Activated naive CD4-positive, alpha-beta T cell treated with anti-CD3 and anti-CD28 coated beads, Interleukin-2, amount 50 U/mL, for 72 hours (primary cell): ENCODE measurements around the gene B4GALNT4. TPM values are rescaled to one million over a fixed set of nuclear protein-coding genes. Genes with fewer than 3 reads are reported as not detected.

Experiments
- ATAC-seq, 2 donors: fragments of 150-1000 bp; cut with Tn5 transposase; 2 replicates each; pipeline ENCODE4 v1.10.0; 2021; ENCODE audit warnings: mild to moderate bottlenecking in 2 of 2, moderate library complexity in 2 of 2
- DNase-seq, 2 donors: peaks; one replicate each; pipeline ENCODE4 v3.0.0; 2021 to 2022; ENCODE audit warnings: low spot score in 2 of 2
- H3K27ac Mint-ChIP-seq, 2 donors: one replicate each; pipeline ENCODE4 v1.8.0; 2022; ENCODE audit warnings: mild to moderate bottlenecking in 2 of 2, mixed read lengths in 2 of 2
- H3K36me3 Mint-ChIP-seq, 2 donors: one replicate each; pipeline ENCODE4 v1.8.0; 2022; ENCODE audit warnings: mixed read lengths in 2 of 2
- H3K9me3 Mint-ChIP-seq, 2 donors: one replicate each; pipeline ENCODE4 v1.8.0; 2022; ENCODE audit warnings: mixed read lengths in 2 of 2
- total RNA-seq, 2 donors: library from RNA; stranded (reverse); gene quantifications; one replicate each; pipeline ENCODE4 v1.2.3, GENCODE V29; 2022

The B4GALNT4 gene
- total RNA-seq, 2 donors from 2014 or later, result 6.6 to 13.6 TPM

- no peaks in the 10 kb centered on the region for H3K36me3 Mint-ChIP-seq
- no peaks in the 10 kb centered on the region for H3K9me3 Mint-ChIP-seq
- DNase-seq (peak in 1 of 2 donors; percentile 44), ATAC-seq (peak in 1 of 2 donors; percentile 26)
- no peak overlapping the region for H3K27ac Mint-ChIP-seq
These were observed 60.7 kb downstream of the B4GALNT4 start for GRCh38 chr11:429931-430456.

Other genes with a start within 250 kb of the B4GALNT4 start
- under 1 TPM in 1 of 2 donors, not detected in 1; 0.64 TPM for gene SCGB1C1, start 176.4 kb upstream of the B4GALNT4 start, total RNA-seq
- 10 to 100 TPM; 53.3 to 81.6 TPM for gene BET1L, start 162.1 kb upstream of the B4GALNT4 start, total RNA-seq
- 100 to 1,000 TPM; 110 to 179 TPM for gene RIC8A, start 161.8 kb upstream of the B4GALNT4 start, total RNA-seq
- 10 to 100 TPM; 11.7 to 38.7 TPM for gene SIRT3, start 133.2 kb upstream of the B4GALNT4 start, total RNA-seq
- 100 to 1,000 TPM; 196 to 273 TPM for gene PSMD13, start 132.5 kb upstream of the B4GALNT4 start, total RNA-seq
- 1 to 10 TPM in 1 of 2 donors, under 1 TPM in 1; 0.88 to 2.5 TPM for gene NLRP6, start 91.1 kb upstream of the B4GALNT4 start, total RNA-seq
- gene PGGHG, start 80.4 kb upstream of the B4GALNT4 start, total RNA-seq, result 100 to 1,000 TPM in 1 of 2 donors, 10 to 100 TPM in 1; 97.8 to 695 TPM
- not detected for gene IFITM5, start 70.0 kb upstream of the B4GALNT4 start, total RNA-seq
- 100 to 1,000 TPM; 385 to 785 TPM for gene IFITM2, start 61.7 kb upstream of the B4GALNT4 start, total RNA-seq
- gene IFITM1, start 55.5 kb upstream of the B4GALNT4 start, total RNA-seq, result 100 to 1,000 TPM in 1 of 2 donors, 10 to 100 TPM in 1; 91.3 to 436 TPM
- gene IFITM3, start 48.6 kb upstream of the B4GALNT4 start, total RNA-seq, result 100 to 1,000 TPM in 1 of 2 donors, 10 to 100 TPM in 1; 51.8 to 139 TPM
- gene PKP3, start 24.7 kb downstream of the B4GALNT4 start, total RNA-seq, result under 1 TPM in 1 of 2 donors, not detected in 1; 0.12 TPM
- 10 to 100 TPM; 63.8 to 80.8 TPM for gene SIGIRR, start 45.5 kb downstream of the B4GALNT4 start, total RNA-seq
- gene ANO9, start 72.5 kb downstream of the B4GALNT4 start, total RNA-seq, result 10 to 100 TPM; 61.2 to 69.3 TPM
- 10 to 100 TPM; 23.6 to 23.8 TPM for gene PTDSS2, start 80.8 kb downstream of the B4GALNT4 start, total RNA-seq
- gene RNH1, start 137.7 kb downstream of the B4GALNT4 start, total RNA-seq, result 10 to 100 TPM; 90.9 to 98.0 TPM
- 10 to 100 TPM; 29.9 to 38.6 TPM for gene HRAS, start 166.1 kb downstream of the B4GALNT4 start, total RNA-seq
- 1 to 10 TPM; 1.7 to 2.8 TPM for gene LRRC56, start 168.0 kb downstream of the B4GALNT4 start, total RNA-seq
- 1 to 10 TPM; 5.1 to 5.8 TPM for gene LMNTD2, start 191.2 kb downstream of the B4GALNT4 start, total RNA-seq
- 10 to 100 TPM; 13.3 to 17.5 TPM for gene RASSF7, start 191.5 kb downstream of the B4GALNT4 start, total RNA-seq
- 10 to 100 TPM; 37.3 to 47.1 TPM for gene PHRF1, start 207.0 kb downstream of the B4GALNT4 start, total RNA-seq
- gene IRF7, start 246.5 kb downstream of the B4GALNT4 start, total RNA-seq, result 100 to 1,000 TPM in 1 of 2 donors, 10 to 100 TPM in 1; 25.3 to 104 TPM